Calu3 (cell line): ENCODE data around the gene ZNF644. TPM values are rescaled to one million over a fixed set of nuclear protein-coding genes. Genes with fewer than 3 reads are reported as not detected.
"Not testable (repeated sequence)": the region's sequence is repeated elsewhere in the genome, so short reads cannot be mapped to it uniquely, and the experiment has no call there.

ENCODE experiments used
- BruUV-seq: library from RNA; stranded (reverse); fragments of 400-500 nt; replicated peaks from 2 replicates; lab custom pipeline; 2021; lab: Mats Ljungman, UMichigan
- CTCF ChIA-PET: fragments of 300-600 bp; sonication (Branson Sonifier 250); formaldehyde crosslinking; loops from one replicate; lab custom pipeline; 2022; ENCODE audit warnings: antibody characterized with exemption; lab: Charles Lee
- DNase-seq: peaks from one replicate; pipeline ENCODE4 v3.0.0; 2022
- H3K27ac Mint-ChIP-seq: one replicate; pipeline ENCODE4 v1.8.0; 2022; ENCODE audit warnings: mixed read lengths; ENCODE audit not compliant: unreplicated experiment
- H3K27me3 Mint-ChIP-seq: one replicate; pipeline ENCODE4 v1.8.0; 2022; ENCODE audit warnings: mixed read lengths; ENCODE audit not compliant: unreplicated experiment
- H3K36me3 Mint-ChIP-seq: one replicate; pipeline ENCODE4 v1.8.0; 2022; ENCODE audit warnings: mild to moderate bottlenecking, moderate library complexity, mixed read lengths; ENCODE audit not compliant: insufficient read depth, unreplicated experiment
- H3K4me1 Mint-ChIP-seq: one replicate; pipeline ENCODE4 v1.8.0; 2022; ENCODE audit warnings: mild to moderate bottlenecking, low read depth, mixed read lengths; ENCODE audit not compliant: unreplicated experiment
- H3K4me3 Mint-ChIP-seq: one replicate; pipeline ENCODE4 v1.8.0; 2022; ENCODE audit warnings: mild to moderate bottlenecking, low read depth, moderate library complexity, mixed read lengths; ENCODE audit not compliant: unreplicated experiment
- H3K9me3 Mint-ChIP-seq: one replicate; pipeline ENCODE4 v1.8.0; 2022; ENCODE audit warnings: low read depth, mixed read lengths; ENCODE audit not compliant: unreplicated experiment
- CTCF ChIP-seq: fragments of 200-600 bp; IDR thresholded peaks from one replicate; pipeline ENCODE4 v1.8.0; 2022; ENCODE audit warnings: antibody characterized with exemption; ENCODE audit not compliant: unreplicated experiment
- intact Hi-C: fragments of 100-400 bp; cut with micrococcal nuclease; formaldehyde crosslinking; loops from one replicate; pipeline ENCODE4 v1.10.0; 2022; ENCODE audit not compliant: unreplicated experiment
- total RNA-seq: library from RNA; stranded (reverse); gene quantifications from 2 replicates; pipeline ENCODE4 v1.2.3, GENCODE V29; 2022

ZNF644 gene
- total RNA-seq, 1 experiment from 2014 or later = 76.0 TPM

GRCh38 chr1:91065337-91065736, 43.5 kb upstream of the ZNF644 start:
- no peaks in the 10 kb centered on the region for H3K27me3 Mint-ChIP-seq
- H3K4me1 Mint-ChIP-seq = no peaks in the 10 kb centered on the region
- intact Hi-C loops = no loop called here
- no peak for TF ChIP-seq CTCF
- no peak overlapping the region for H3K27ac Mint-ChIP-seq
- DNase-seq = no peak
- H3K36me3 Mint-ChIP-seq = no peaks in the 10 kb centered on the region
- BruUV-seq = no TSS peak
- H3K9me3 Mint-ChIP-seq = peaks cover 6% of the 10 kb centered on the region
- CTCF ChIA-PET = interaction anchor here (0.7 kb wide), 1 partner anchor 48 kb away, joined by 5 read pairs; no protein-coding TSS in a partner anchor
- no peak overlapping the region for H3K4me3 Mint-ChIP-seq

- H3K9me3 Mint-ChIP-seq, CTCF ChIA-PET, H3K27ac Mint-ChIP-seq, DNase-seq, H3K4me3 Mint-ChIP-seq, H3K4me1 Mint-ChIP-seq, H3K36me3 Mint-ChIP-seq, BruUV-seq, H3K27me3 Mint-ChIP-seq, intact Hi-C loops: not testable (repeated sequence)
Observed at GRCh38 chr1:91063403-91063802, 41.6 kb upstream of the ZNF644 start.

DNA sequence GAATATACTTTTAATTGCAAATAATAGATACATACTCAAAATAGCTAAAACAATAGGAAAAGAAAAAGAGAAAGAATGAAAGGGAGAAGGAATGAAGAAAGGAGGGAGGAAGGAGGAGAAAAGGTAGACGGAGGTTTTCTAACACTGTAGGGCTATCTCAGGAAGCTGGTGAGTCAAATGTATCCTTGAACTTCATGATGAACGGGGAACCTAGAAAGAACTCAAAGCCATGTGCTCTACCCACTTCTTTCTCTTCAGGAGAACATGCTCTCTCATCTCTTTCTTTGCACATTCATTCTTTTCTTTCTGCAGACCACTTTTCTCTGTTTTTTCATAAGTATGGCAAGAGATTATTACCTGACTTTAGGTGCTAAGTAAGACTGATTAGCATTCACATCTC, 37.3 kb upstream of the ZNF644 start:
- CTCF ChIA-PET = no interaction called here
- BruUV-seq = no TSS peak
- Mint-ChIP-seq H3K27me3 (no peaks in the 10 kb centered on the region), H3K27ac (no peak overlapping the region), H3K4me1 (no peaks in the 10 kb centered on the region), H3K36me3 (no peaks in the 10 kb centered on the region), H3K4me3 (no peak overlapping the region), H3K9me3 (peaks cover 6% of the 10 kb centered on the region)
- no peak for DNase-seq
- intact Hi-C loops = no loop called here
- TF ChIP-seq CTCF = no peak

GRCh38 chr1:91057784-91058183, 35.9 kb upstream of the ZNF644 start:
- no peak overlapping the region for H3K27ac Mint-ChIP-seq
- H3K4me3 Mint-ChIP-seq = no peak overlapping the region
- intact Hi-C loops = no loop called here
- CTCF ChIA-PET = no interaction called here
- BruUV-seq = no TSS peak
- H3K4me1 Mint-ChIP-seq = no peaks in the 10 kb centered on the region
- H3K36me3 Mint-ChIP-seq = no peaks in the 10 kb centered on the region
- no peak for TF ChIP-seq CTCF
- no peaks in the 10 kb centered on the region for H3K27me3 Mint-ChIP-seq
- H3K9me3 Mint-ChIP-seq = peaks cover 2% of the 10 kb centered on the region
- DNase-seq = no peak

DNA sequence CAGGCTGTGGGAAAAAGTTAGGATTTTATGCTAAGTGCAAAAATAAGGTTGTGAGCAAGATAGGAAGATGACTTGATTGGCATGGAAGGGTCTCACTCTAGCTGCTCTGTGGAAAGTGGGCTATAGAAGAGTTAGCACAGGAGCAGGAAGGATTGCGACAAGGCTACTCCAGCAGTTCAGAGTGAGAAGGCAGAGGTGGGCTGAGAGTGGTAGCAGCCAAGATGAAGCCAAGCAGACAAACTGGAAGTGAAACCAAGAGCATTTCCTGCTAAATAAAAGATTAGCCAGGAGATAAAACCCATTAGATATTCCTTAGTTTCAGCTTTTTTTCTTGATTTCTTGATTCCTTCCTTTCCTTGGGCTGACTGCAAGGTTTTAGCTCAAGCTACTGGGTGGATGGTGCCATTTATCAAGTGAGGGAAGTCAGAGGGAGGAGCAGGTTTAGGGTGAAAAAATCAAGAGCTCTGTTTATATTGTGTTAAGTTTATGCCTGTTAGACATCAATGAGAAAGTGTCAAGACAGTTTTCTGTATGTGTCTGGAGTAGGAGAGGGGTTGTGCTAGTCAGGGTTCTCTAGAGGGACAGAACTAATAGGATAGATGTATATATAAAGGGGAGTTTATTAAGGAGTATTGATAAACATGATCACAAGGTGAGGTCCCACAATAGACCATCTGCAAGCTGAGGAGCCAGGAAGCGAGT, 33.1 kb upstream of the ZNF644 start:
- Mint-ChIP-seq H3K27me3 (no peaks in the 10 kb centered on the region), H3K9me3 (no peaks in the 10 kb centered on the region)
- BruUV-seq = no TSS peak

More for the DNA sequence above, 33.1 kb upstream of the ZNF644 start:
- CTCF ChIA-PET = no interaction called here
- Mint-ChIP-seq H3K4me3 (no peak overlapping the region), H3K4me1 (no peaks in the 10 kb centered on the region), H3K36me3 (no peaks in the 10 kb centered on the region), H3K27ac (no peak overlapping the region)
- no peak for TF ChIP-seq CTCF
- no peak for DNase-seq
- intact Hi-C loops = no loop called here
